PFSK-1 (cell line): ENCODE measurements around the gene PRR18.
A peak's percentile ranks its signal among the peaks of the same experiment; 100 is the strongest.

Source experiments
- FOXP2 ChIP-seq: optimal IDR thresholded peaks from 2 replicates; pipeline ENCODE3; 2011; ENCODE audit warnings: borderline replicate concordance, control low read depth, inconsistent platforms; ENCODE audit not compliant: insufficient read depth; ENCODE audit errors: extremely low read length, extremely low read depth
- POLR2AphosphoS5 ChIP-seq: IDR thresholded peaks from 2 replicates; pipeline ENCODE4 v1.6.1; 2012; ENCODE audit warnings: low read depth, mild to moderate bottlenecking, control low read depth, low read length, moderate library complexity
- REST ChIP-seq, 2 experiments: IDR thresholded peaks; 2 replicates each; pipeline versions ENCODE4 v1.6.1 to v1.8.0; 2011 to 2012; ENCODE audit warnings: low read depth in 2 of 2, low read length in 2 of 2, control low read depth in 1 of 2, inconsistent platforms in 1 of 2, mild to moderate bottlenecking in 1 of 2, moderate library complexity in 1 of 2; ENCODE audit not compliant: insufficient read depth in 1 of 2
- SIN3A ChIP-seq: IDR thresholded peaks from 2 replicates; pipeline ENCODE4 v1.6.1; 2012; ENCODE audit warnings: mild to moderate bottlenecking, low read length, moderate library complexity, borderline replicate concordance; ENCODE audit not compliant: insufficient read depth
- TAF1 ChIP-seq: IDR thresholded peaks from 2 replicates; pipeline ENCODE4 v1.6.1; 2012; ENCODE audit warnings: low read length, control low read depth, borderline replicate concordance; ENCODE audit not compliant: insufficient read depth

The PRR18 gene

DNA sequence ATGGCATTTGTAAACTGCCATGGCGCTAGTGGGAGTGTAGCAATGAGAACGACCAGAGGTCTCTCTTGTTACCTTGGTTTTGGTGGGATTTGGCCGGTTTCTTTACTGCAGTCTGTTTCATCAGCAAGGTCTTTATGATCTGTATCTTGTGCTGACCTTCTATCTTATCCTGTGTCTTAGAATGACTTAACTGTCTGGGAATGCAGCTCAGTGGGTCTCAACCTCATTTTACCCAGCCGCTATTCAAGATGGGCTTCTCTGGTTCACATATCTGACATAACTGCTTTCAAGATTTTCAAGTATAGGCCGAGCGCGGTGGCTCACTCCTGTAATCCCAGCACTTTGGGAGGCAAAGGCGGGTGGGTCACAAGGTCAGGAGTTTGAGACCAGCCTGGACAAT lies 36.0 kb upstream of the PRR18 start:
- TF ChIP-seq REST (IDR thresholded peaks at IDR 0.05; ENCODE audit: insufficient read depth in 1 of 2, low read depth in 2 of 2, low read length in 2 of 2): no peak
- TF ChIP-seq POLR2AphosphoS5: no peak
- no peak for TF ChIP-seq FOXP2
- TF ChIP-seq TAF1: no peak
- no peak for TF ChIP-seq SIN3A

- TF ChIP-seq REST (IDR thresholded peaks at IDR 0.05; ENCODE audit: insufficient read depth in 1 of 2, low read depth in 2 of 2, low read length in 2 of 2) (no peak), TAF1 (0 out of 2 replicates have a peak, but pooled peaks have one; percentile 28)
These were observed 34.9 kb upstream of the PRR18 start for GRCh38 chr6:166343150-166343487.

DNA sequence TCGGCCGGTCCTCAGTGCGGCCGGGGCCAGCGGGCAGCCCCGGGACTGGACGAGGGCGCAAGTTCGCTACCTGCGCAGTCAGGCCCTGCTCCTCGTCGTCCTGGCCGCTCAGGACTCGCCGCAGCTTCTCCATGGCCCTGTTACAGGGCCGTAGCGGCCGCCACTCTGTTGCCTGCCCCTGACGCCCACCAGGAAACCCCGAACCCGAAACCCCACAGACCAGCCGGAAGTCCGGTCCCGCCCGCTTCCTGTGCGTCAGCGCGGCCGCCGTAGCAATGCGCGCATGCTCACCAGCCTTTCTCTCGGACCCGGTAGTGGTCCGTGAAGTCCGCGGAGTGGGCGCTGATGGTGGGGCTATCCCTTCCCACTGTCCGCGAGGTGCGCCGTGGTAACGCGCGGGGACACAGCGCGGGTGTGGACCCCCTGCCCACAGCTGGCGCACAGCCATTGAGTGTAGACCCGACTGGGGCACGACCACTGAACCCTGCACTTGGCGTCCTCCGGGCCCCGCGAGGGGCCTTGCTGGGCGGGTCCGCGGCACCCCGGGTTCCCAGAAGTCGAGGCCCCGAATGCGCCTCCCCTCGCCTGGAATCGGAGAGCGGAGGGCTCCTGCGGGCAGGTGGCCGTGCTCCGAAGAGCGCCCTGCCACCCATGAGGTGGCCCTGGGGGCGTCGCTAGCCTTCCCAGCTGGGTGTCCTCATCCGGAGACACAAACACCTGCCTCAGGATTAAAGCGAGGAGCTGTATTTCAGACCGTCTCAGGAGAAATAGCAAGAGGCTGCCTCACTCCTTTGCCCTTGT lies 34.4 kb upstream of the PRR18 start, which contains the start of gene SFT2D1:
Gene SFT2D1 (minus strand): TSS at position 197 of the 801 bp plus-strand sequence. CDS start 64 bp downstream, at position 133.
- TF ChIP-seq FOXP2: peak; percentile 71
- TF ChIP-seq TAF1: peak; percentile 94
- TF ChIP-seq POLR2AphosphoS5: peak; percentile 86
- peak; percentile 43 to 47; a peak in 1 of 4 replicates for TF ChIP-seq REST (IDR thresholded peaks at IDR 0.05; ENCODE audit: insufficient read depth in 1 of 2, low read depth in 2 of 2, low read length in 2 of 2)
- peak; percentile 92; the same call in 1 of the 2 replicates for TF ChIP-seq SIN3A

DNA sequence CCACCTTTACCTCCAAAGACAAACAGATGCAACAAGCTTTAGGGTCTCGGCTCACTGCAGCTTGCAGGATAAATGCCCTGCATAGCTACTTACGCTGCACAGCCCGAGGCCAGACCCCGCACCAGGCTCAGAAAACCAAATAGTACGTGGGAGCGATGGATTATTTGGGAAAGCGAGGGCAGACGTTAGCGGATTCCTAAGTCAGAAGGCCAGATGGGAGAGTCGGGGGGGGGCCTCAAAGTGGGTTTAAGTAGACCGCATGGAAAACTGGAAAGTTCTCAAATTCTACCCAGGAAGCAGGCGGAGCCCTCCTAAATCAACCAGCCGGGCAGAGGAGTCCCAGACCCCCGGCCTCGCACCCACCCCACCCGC lies 33.8 kb upstream of the PRR18 start:
- no peak for TF ChIP-seq SIN3A
- no peak for TF ChIP-seq POLR2AphosphoS5
- TF ChIP-seq REST (IDR thresholded peaks at IDR 0.05; ENCODE audit: insufficient read depth in 1 of 2, low read depth in 2 of 2, low read length in 2 of 2): no peak
- TF ChIP-seq FOXP2: no peak
- TF ChIP-seq TAF1: no peak
